ENCODE results near the gene PTGER4.
A peak's percentile ranks its signal among the peaks of the same experiment; 100 is the strongest.

PTGER4 gene

DNA sequence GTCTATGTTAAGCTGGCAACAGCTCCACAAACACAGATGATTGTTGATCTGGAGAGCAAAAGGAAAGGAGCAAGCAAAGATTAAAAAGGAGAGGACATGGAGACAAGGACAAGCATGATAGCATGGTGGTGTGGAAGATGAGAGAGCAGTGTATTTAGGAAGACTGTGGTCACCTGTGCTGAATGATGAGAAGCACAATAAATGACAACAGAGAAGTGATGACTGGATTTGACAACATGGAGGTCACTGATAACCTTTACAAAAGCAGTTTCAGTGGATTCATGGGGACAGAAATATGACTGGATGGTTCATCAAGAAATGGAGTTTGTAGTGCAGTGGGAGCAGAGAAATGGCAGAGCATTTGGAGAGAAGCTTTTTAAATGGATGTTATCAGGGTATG, 55.9 kb downstream of the PTGER4 start:
- TF ChIP-seq, protein P1, sequence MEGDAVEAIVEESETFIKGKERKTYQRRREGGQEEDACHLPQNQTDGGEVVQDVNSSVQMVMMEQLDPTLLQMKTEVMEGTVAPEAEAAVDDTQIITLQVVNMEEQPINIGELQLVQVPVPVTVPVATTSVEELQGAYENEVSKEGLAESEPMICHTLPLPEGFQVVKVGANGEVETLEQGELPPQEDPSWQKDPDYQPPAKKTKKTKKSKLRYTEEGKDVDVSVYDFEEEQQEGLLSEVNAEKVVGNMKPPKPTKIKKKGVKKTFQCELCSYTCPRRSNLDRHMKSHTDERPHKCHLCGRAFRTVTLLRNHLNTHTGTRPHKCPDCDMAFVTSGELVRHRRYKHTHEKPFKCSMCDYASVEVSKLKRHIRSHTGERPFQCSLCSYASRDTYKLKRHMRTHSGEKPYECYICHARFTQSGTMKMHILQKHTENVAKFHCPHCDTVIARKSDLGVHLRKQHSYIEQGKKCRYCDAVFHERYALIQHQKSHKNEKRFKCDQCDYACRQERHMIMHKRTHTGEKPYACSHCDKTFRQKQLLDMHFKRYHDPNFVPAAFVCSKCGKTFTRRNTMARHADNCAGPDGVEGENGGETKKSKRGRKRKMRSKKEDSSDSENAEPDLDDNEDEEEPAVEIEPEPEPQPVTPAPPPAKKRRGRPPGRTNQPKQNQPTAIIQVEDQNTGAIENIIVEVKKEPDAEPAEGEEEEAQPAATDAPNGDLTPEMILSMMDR (conservative IDR thresholded peaks at IDR 0.05; ENCODE audit: low read depth, low read length): no peak
- peak; percentile 2 for DNase-seq (ENCODE audit: low read depth)
- H3K4me3 ChIP-seq (ENCODE audit: low read depth, low read length): no peak overlapping the region

DNA sequence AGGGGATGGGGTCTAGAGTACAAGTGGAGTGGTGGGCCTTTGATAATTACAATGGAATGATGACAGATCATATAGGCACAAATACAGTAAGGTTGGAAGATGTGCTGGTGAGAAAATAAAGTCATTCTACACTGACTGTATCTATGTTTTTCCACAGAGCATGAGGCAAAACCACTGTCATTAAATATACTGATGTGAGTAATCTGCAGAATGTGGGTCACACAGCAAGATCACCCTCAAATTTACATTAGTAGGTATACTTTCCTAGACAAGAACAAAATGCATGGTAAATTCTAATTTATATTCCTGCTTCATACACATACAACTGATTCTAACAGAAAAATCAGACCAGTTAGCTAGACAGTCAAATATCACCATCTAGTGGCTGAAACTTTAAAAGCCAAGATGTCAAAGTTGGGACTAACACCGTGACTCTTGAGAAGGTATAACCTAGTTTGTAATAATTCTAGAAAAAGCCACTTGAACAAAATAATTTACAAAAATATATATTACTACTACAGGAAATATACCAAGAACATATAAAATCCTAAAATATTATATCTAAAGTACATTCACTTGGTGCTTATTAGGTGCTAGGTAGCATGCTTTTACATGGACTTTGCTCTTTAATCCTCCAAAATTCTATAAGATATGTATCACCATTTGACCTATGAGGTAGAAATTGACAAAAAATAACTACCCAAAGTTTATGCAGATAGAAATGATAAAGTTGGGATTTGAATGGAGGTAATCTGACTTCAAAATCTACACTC, 56.6 kb downstream of the PTGER4 start:
- TF ChIP-seq, protein P1 (conservative IDR thresholded peaks at IDR 0.05; ENCODE audit: low read depth, low read length): peak; percentile 67
- peak; percentile 82 for DNase-seq (ENCODE audit: low read depth)
- H3K4me3 ChIP-seq (ENCODE audit: low read depth, low read length): no peak overlapping the region

- TF ChIP-seq, protein P1 (conservative IDR thresholded peaks at IDR 0.05; ENCODE audit: low read depth, low read length): no peak
- H3K4me3 ChIP-seq (ENCODE audit: low read depth, low read length): no peak overlapping the region
- DNase-seq (ENCODE audit: low read depth): peak; percentile 15
Measured at GRCh38 chr5:40738502-40738901, 58.8 kb downstream of the PTGER4 start.
